Stimulated activated CD4-positive, alpha-beta T cell treated with anti-CD3 and anti-CD28 coated beads, Interleukin-12 subunit alpha, Interleukin-12 subunit beta, amount 100 ng/mL, for 4 hours (primary cell): Measurements from ENCODE around the gene ATG13.
"Not testable (repeated sequence)": the region's sequence is repeated elsewhere in the genome, so short reads cannot be mapped to it uniquely, and the experiment has no call there.

Experiments
- DNase-seq: peaks from one replicate; pipeline ENCODE4 v3.0.0-alpha.2; 2020

The ATG13 gene

DNA sequence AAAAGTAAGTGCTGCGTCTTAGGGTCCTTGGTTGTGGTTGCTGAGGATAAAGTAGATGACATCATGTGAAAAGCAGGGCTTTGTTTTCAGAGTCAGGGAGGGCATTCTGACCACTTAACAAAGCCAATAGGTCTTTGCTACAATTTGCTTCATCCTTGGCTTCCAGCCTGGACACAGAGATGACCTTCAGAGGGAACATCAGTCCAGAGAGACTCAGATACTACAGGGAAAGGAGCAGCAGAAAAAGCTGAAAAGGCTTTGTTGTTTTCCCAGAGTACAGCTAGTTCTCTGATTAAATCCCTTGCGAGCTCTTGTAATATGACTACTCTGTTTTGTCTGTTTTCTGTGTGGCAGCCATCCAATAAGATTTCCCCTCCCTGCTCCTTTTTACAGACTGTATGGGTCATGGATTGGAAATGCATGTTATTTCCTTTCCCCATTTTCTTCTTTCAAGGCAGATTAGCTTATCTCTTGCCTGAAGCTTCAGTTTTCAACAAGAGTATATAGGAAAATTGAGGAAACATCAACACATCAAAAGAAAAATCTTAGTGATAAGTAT lies 31.9 kb downstream of the ATG13 start:
- DNase-seq = no peak

- no peak for DNase-seq
These were observed 38.3 kb downstream of the ATG13 start for GRCh38 chr11:46655631-46656030.

DNA sequence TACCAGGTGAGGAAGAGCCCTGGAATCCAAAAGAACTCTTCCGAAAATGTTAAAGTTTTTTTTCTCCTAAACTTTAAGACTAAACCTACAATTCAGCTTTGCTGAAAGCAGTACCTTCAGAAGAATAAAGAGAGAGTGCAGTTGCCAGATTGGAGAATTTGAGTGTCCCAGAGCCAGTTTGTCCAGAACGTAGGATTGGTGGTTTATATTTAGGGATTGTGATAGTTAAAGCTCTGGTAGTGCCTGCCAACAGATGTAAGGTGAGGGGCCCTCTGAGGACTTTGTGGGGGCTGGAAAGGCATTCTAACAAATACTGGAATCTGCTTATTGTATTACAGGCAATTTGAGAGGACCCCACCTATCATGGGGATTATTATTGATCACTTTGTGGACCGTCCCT lies 39.8 kb downstream of the ATG13 start:
- DNase-seq = no peak

DNA sequence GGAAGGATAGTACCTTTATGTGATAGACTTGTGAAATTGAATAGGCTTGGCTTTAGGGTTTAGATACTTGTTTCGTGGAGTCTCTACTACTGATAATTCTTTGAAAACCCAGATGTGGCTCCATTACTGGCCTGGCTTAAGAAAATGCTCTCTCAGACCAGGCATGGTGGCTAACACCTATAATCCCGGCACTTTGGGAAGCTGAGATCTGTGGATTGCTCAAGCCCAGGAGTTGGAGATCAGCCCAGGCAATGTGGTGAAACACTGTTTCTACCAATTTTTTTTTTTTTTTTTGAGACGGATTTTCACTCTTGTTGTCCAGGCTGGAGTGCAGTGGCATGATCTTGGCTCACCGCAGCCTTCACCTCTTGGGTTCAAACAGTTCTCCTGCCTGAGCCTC lies 40.9 kb downstream of the ATG13 start:
- DNase-seq = no peak

GRCh38 chr11:46659908-46660307 lies 42.6 kb downstream of the ATG13 start:
- no peak for DNase-seq

DNA sequence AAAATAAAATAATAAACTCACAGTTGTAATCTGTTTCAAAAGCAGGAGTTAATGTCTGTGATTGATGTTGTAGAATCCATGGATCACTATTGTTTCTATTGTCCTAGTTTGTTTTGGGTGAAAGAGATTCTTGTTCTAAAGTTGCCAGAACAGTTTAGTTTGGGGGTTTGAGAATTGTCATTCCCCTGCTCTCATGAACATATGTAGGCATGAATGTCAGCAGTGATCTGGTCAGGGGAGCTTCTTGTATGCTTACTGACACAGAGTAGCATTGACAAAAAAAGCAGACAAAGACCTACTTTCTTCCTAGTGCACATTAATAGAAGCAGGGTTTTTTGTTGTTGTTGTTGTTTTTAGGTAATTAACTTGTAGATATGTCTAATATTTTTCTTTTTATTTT lies 44.5 kb downstream of the ATG13 start:
- DNase-seq = no peak

GRCh38 chr11:46662366-46662765 lies 45.0 kb downstream of the ATG13 start:
- no peak for DNase-seq

DNA sequence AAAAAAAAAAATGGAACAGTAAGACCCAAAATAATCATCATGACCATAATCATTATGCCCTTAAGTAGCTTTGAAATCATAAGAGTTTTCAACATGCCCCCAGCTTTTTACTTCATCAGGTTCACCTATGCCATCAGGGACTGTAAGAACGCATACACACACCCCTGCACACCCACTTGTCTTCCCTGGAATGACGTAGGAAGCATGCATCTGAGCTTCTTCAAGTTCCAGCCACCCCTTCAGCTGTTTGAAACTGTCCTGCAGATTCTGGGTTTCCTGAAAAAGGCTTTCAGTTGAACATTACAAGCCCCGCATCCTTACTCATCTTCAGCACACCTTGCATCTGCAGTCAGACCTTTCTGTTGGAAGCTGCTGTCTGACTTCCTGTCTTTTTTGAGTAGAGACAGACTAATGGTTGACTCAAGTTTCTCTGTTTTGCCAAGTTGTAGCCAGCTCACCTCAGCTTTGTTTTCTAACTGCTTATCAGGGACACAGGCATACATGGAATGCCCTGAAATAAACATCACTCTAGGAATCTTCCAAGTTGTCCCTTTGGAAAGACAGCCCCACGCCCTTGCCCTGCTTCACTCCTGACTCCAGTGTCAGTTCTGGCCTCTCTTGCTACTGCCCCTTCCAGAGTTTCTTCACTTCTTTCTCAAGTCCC lies 46.1 kb downstream of the ATG13 start:
- DNase-seq = no peak

GRCh38 chr11:46664612-46665011 lies 47.3 kb downstream of the ATG13 start:
- no peak for DNase-seq

GRCh38 chr11:46665356-46665755 lies 48.0 kb downstream of the ATG13 start:
- DNase-seq = no peak

- no peak for DNase-seq
These were observed 49.2 kb downstream of the ATG13 start for GRCh38 chr11:46666516-46666915.

DNA sequence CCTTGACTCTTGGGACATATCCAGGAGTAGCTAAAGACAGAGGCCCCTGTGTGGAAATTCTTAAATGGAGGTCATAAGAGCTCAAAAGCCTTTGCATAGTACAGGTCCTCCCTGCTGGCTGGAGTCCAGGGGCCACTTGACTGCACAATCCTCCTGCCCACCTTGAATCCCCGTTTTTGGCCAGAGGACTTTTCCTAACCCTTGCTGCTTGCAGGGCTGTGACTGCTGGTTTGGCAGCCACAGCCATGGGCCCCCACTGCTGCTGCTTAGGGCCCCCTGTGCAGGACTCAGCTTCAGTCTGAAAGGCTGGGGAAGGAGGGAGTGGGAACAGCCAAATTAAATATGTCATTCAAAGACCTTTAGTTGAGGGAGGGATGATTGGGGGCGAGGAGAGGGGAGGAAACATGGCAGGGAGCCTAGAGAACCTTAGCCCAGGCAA lies 49.7 kb downstream of the ATG13 start:
- no peak for DNase-seq

DNA sequence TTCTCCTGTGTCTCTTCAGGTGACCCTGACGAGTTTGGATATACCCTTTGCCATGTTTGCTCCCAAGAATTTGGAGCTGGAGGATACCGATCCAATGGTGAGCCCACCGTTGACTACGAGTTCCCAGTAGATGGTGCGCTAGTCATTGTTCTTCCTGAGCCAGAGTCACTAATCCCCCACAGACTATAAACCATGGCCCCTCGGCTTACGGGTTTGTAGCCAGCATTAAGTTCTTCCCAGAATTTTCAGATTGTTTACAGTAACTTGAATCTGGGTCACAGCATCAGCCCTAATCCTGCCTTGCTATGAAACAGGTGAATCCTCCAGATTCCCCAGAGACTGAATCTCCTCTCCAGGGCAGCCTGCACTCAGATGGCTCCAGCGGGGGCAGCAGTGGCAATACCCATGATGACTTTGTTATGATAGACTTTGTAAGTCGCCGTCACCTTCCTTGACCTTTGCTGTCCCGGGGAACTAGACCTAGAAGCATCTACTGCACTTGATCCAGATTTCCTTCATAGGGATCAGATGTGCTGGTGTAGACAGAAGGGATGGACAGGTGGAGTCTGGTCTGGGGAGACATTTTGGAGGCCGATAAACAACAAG lies 51.2 kb downstream of the ATG13 start:
- DNase-seq = no peak

GRCh38 chr11:46669711-46670139 lies 52.4 kb downstream of the ATG13 start:
- no peak for DNase-seq

GRCh38 chr11:46670521-46670920 lies 53.2 kb downstream of the ATG13 start:
- DNase-seq = not testable (repeated sequence)

- no peak for DNase-seq
These were observed 54.6 kb downstream of the ATG13 start for GRCh38 chr11:46671958-46672315.

DNA sequence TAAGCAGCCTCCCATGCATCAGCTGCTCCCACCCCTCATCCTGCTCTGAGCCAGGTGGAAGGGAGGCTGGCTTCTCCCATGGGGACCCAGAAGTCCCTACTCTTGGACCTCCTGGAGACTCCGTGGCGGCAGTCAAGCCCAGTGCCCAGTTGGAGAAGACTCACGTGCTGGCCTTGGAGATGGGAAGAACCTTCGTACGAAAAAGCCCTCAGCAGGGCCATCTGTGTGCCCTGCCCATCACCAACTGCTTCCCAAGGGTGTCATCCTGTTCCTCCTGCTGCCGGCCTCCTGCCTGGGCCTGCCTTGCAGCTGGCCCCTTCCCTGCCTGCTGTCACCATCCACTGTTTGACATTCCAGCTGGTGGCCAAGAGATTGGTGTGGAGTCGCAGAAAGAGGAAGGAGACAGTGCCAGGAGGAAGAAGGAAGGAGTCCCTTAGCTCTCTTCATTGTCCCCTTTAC lies 55.1 kb downstream of the ATG13 start:
- DNase-seq = no peak

GRCh38 chr11:46673713-46674462 lies 56.5 kb downstream of the ATG13 start:
- DNase-seq = no peak

DNA sequence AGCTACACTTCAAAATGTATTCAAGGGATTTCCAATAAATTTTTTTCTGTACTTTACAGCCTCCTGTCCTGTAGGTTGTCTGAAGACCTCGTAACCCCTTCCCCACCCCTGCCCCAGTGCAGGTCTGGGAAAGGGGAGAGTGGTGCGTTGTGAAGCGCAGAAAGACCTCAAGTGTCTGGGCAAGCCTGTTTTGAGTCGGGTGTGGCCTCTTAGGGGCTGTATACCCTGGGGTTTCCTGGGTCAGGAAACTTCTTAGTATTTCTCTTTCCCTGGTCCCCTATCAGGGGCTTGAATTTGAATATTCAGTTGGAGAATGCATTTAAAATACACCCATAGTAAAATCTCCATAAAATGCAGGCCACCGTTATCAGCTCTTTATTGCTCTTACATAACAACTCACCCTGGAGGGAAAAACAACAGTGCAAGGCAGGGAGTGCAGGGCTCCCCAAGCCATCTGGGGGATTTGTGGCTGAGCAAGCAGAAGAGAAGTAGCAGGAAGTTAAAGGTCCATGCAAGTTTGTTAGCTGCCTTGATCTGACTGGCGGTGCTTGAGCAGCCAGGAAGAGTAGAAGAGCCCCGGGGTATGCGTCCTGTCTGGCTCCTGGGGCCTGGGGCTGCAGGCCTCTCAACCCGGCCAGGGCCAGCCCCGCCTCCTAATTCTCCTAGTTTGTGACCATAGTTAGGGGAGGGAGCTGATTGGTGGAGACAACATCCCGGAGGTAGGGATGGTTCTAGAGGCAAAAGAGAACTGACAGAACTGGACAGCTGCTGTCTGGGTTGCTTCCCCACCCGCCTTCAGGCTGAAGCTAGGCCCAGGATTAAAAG lies 57.3 kb downstream of the ATG13 start:
- no peak for DNase-seq

DNA sequence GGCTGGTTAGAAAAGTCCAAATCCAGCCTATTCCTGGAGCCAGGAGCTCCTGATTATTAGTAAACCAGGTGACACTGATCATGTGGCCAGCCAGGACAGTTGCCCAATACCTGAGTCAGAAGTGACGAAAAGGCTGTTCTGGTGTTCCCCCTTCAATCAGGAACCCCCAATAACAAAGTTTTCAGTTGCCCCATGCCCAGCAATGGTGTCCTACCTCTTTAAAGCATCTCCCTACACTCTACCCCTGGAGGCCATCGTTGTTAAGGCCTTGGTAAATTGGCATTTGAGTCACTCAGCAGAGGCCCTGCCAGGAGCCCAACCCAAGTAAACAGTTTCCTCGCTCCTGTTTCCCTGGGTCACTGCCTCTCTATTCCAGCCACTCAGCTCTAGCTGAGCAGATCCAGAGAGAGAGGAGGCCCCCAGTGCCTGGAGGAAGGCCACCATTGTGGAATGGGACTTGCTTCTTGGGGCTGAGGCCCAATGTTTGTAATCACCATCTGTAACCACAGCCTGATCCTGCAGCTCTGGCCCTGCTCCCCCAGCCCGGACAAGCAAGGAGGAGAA lies 58.0 kb downstream of the ATG13 start:
- no peak for DNase-seq

- no peak for DNase-seq
These were observed 58.6 kb downstream of the ATG13 start for GRCh38 chr11:46675949-46676348.

DNA sequence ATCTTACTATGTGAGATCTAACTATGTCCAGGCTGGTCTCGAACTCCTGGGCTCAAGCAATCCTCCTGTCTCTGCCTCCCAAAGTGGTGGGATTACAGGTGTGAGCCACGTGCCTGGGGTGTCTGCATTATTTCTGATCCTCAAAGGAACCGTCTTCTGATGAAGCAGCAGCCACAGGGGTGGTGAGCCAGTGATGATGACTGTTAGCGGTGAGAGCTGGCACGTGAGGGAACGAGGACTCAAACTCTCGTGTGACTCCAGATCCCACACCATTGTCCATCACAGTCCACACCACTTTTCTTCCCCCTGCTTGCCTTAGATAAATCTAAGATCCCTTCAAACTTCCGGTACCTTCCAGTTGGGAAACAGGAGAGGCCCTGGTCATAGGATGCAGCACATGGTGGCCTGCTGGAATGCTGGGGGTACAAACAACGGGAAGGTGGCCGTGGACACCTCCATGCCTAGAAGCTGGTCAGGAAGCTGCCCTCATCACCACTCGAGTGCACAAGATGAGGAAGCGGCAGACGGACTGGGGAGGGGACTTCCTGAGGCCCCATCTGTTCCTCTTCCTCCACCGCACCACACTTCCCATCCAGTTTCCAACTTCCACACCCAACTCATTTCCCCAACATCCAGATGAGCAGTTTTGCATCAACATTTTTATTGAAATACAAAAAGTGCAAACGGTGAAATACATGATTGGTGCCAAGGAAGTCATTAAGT lies 59.2 kb downstream of the ATG13 start:
- no peak for DNase-seq
